Umbilical cord (tissue), 2 donors: ENCODE measurements around the gene AKR1B15. TPM values are rescaled to one million over a fixed set of nuclear protein-coding genes. Genes with fewer than 3 reads are reported as not detected.
A peak's percentile ranks its signal among the peaks of the same experiment; 100 is the strongest.
"Not testable (repeated sequence)": the region's sequence is repeated elsewhere in the genome, so short reads cannot be mapped to it uniquely, and the experiment has no call there.

ENCODE experiments used
- DNase-seq: peaks from one replicate; pipeline ENCODE4 v3.0.0-alpha.2; 2015; ENCODE audit warnings: low spot score
- total RNA-seq: library from RNA; depleted of rRNA; stranded (reverse); fragments of >200 nt; gene quantifications from one replicate; pipeline ENCODE4 v1.2.3, GENCODE V29; 2014; ENCODE audit warnings: low replicate concordance; ENCODE audit not compliant: insufficient read depth

The AKR1B15 gene
- total RNA-seq, 1 donor from 2014 or later, result 0.48 TPM

GRCh38 chr7:134532180-134532953, 16.5 kb upstream of the AKR1B15 start:
- no peak for DNase-seq

DNA sequence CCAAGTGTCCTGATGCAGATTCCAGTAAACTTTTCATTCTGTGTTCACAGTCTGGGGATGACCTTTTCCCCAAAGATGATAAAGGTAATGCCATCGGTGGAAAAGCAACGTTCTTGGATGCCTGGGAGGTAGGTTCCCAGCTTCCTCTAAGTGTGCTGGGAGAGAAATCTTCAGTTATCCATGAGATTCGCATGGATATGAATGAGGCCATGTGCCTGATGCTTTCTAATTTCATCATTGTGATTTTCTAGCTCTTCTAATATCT, 16.0 kb upstream of the AKR1B15 start:
- DNase-seq, result no peak

DNA sequence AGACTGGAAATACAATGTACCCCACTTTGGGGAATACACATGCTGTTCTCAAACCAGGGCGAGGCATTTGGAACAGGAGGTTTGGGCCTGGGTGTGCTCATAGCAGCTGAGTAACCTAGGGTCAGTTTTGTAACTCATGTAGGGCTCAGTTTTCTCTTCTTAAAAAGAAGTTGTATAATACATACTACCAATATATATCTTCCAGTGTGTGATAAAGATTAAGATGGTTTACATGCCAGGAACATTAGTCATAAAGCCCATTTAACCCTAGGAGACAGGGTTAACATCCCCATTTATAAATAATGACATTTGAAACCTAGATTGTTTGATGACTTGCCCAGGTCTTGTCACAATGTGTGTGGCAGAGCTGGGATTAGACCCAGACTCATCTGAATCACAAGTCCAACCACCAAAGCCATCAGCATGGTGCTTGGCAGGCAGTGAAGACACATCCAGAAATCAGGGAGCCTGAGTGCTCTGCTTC, 15.6 kb upstream of the AKR1B15 start:
- no peak for DNase-seq

DNA sequence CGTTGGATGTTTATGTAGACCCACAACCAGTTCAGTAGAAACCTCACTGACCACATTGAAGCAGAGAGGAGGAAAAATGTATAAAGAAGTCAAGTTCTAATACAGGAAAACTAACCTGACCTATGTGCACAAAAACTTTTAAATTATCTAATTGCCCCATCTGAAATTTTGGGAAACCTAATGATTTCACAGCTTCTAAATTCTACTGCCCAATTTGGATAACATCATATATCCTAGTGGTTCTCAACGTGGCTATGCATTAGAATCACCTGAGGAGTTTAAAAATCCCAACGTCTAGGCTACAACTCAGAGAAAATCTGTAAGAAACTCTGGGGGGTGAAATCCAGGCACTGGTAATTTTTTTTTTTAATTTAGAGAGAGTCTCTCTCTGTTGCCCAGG, 14.3 kb upstream of the AKR1B15 start:
- DNase-seq, result no peak

GRCh38 chr7:134535272-134535918, 13.5 kb upstream of the AKR1B15 start:
- DNase-seq, result peak; percentile 61

GRCh38 chr7:134535919-134536299, 13.0 kb upstream of the AKR1B15 start:
- DNase-seq, result no peak

GRCh38 chr7:134536558-134536957, 12.4 kb upstream of the AKR1B15 start:
- DNase-seq, result not testable (repeated sequence)

GRCh38 chr7:134537273-134537781, 11.6 kb upstream of the AKR1B15 start:
- DNase-seq, result not testable (repeated sequence)

DNA sequence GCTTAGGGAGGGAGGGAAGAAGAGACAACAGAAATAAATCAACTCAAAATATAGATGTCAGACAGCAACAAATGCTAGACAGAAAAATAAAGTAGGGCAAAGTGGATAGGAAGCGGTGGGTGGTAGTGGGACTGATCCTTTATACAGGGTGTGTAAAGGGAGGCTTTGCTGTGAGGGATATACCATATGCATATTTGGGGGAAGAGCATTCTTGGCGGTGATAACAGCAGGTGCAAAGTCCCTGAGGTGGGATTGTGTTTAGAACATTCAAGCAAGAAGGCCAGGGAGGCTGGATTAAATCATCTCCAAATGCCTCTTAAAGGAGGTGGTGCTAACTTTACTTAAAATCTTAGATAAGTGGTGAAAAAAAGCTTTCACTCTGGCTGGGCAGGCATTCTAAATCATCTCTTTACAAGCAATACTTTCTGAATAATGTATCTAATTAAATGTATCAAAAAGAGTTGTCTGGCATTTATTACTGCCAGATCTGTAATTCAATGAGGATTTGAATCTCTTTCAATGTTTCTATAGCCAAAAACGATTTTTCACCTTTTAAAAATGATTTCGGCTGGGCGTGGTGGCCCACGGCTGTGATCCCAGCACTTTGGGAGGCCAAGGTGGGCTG, 9.4 kb upstream of the AKR1B15 start:
- no peak for DNase-seq

- not testable (repeated sequence) for DNase-seq
These were observed 7.3 kb upstream of the AKR1B15 start for GRCh38 chr7:134541501-134542194.

- DNase-seq, result no peak
These were observed 6.6 kb upstream of the AKR1B15 start for GRCh38 chr7:134542195-134542771.

GRCh38 chr7:134545380-134545779, 3.5 kb upstream of the AKR1B15 start:
- no peak for DNase-seq

DNA sequence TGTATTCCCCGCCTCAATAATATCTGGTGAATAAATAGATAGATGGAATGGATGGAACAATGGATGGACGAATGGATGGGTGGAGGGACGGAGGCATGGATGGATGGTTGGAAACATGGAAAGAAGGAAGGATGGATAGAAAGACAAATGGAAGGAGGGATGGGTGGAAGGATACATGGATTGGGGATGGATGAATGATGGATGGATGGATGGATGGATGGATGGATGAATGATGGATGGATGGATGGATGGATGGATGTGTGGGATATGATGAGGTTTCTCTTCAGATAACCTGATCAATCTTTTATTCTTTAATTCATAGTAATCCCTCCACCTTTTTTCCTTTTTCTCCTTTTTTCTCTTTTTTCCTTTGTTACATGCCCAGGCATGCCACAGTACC, 3.0 kb upstream of the AKR1B15 start:
- DNase-seq, result no peak

- peak; percentile 12 for DNase-seq
These were observed 2.0 kb upstream of the AKR1B15 start for GRCh38 chr7:134546955-134547354.

GRCh38 chr7:134547397-134548054, 1.4 kb upstream of the AKR1B15 start:
- peak; percentile 88 for DNase-seq

GRCh38 chr7:134549366-134549765, 456 bp downstream of the AKR1B15 start:
- DNase-seq, result no peak

DNA sequence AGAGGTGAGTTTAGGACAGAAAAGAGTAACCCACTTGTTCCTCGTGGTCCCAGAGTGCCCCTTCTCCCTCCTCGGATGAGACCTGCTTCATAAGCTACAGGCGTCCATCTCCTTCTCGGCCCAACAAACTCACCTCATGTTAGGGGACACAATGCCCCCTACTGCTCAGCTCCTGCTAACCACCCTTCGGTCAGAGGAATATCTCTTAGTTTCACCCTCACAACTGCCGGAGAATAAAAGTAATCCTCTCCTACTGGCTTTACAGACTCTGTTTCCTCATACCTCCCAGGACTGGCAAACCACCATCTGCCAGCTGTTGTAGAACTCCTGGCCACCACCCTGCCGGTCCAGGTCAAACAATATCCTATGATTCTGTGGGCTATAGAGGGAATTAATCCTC, 3.2 kb downstream of the AKR1B15 start:
- no peak for DNase-seq

DNA sequence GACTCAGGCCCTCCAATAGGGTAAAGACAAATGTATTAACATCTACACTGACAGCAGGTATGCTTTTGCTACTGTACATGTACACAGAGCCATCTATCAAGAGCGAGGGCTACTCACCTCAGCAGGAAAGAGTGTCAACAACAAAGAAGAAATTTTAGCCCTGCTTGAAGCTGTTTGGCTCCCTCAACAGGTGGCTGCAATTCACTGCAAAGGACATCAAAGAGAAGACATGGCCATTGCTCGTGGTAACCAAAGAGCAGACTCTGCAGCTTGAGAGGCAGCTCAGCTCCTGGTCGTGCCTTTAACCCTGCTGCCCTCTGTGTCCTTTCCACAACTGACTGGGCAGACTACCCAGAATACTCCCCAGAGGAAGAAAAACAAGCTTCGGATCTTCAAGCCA, 5.1 kb downstream of the AKR1B15 start:
- no peak for DNase-seq

GRCh38 chr7:134554417-134554966, 5.6 kb downstream of the AKR1B15 start:
- no peak for DNase-seq

DNA sequence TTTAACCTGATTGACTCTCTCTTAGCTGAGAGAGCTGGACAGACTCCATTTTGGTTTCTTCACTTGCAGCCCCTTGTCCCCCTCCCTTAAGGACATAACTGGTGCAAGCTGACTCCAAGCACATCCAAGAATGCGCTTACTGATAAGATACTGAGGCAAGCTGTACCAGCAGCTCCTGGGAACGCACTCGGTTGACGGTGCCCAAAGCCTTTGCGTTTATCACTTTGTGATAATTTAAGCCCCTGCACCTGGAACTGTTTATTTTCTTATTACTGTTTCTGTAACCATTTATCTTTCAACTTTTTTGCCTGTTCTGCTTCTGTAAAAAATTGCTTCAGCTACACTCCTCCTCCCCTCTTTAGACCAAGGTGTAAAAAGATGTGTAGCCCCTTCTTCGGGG, 8.5 kb downstream of the AKR1B15 start:
- DNase-seq, result peak; percentile 38

GRCh38 chr7:134558370-134558769, 9.5 kb downstream of the AKR1B15 start:
- no peak for DNase-seq
